Endothelial cell of umbilical vein (primary cell): ENCODE measurements around the gene PRRT1B.

Experiments
- CTCF ChIP-seq, 2 donors: IDR thresholded peaks; 1 replicate in 1 of 2; 2 replicates in 1 of 2; pipeline ENCODE4 v1.5.1; 2011; ENCODE audit warnings: low read length in 2 of 2, mild to moderate bottlenecking in 2 of 2, moderate library complexity in 2 of 2, control low read depth in 1 of 2, inconsistent platforms in 1 of 2, low read depth in 1 of 2; ENCODE audit not compliant: insufficient read depth in 1 of 2; ENCODE audit errors: extremely low read depth in 1 of 2
- EZH2 ChIP-seq: IDR thresholded peaks from 2 replicates; pipeline ENCODE4 v1.6.1; 2012; ENCODE audit warnings: borderline replicate concordance, low read depth, mild to moderate bottlenecking, moderate library complexity, low read length, inconsistent platforms; ENCODE audit not compliant: severe bottlenecking
- FOS ChIP-seq: IDR thresholded peaks from 2 replicates; pipeline ENCODE4 v1.6.1; 2011; ENCODE audit warnings: mild to moderate bottlenecking, low read length, moderate library complexity, borderline replicate concordance; ENCODE audit not compliant: insufficient read depth
- GATA2 ChIP-seq: IDR thresholded peaks from 2 replicates; pipeline ENCODE4 v1.7.0; 2011; ENCODE audit warnings: low read depth, mild to moderate bottlenecking, moderate library complexity, mixed read lengths, low read length; ENCODE audit not compliant: insufficient read length, insufficient read depth
- JUN ChIP-seq: IDR thresholded peaks from 2 replicates; pipeline ENCODE4 v1.6.1; 2011; ENCODE audit warnings: borderline replicate concordance, low read depth; ENCODE audit not compliant: insufficient read length, insufficient read depth
- MYC ChIP-seq: IDR thresholded peaks from one replicate; pipeline ENCODE4 v1.6.1; 2011; ENCODE audit warnings: mild to moderate bottlenecking, low read depth, low read length
- POLR2A ChIP-seq: IDR thresholded peaks from 2 replicates; pipeline ENCODE4 v1.6.1; 2012; ENCODE audit warnings: low read depth, mild to moderate bottlenecking, control low read depth, low read length
- POLR2AphosphoS5 ChIP-seq: IDR thresholded peaks from 2 replicates; pipeline ENCODE4 v1.6.1; 2012; ENCODE audit warnings: low read depth, mild to moderate bottlenecking, control low read depth, low read length, moderate library complexity; ENCODE audit not compliant: insufficient read depth
- TF ChIP-seq, protein P1 (sequence below): IDR thresholded peaks from 2 replicates; pipeline ENCODE4 v1.6.1; 2011; ENCODE audit not compliant: insufficient read depth, insufficient read length

DNA sequence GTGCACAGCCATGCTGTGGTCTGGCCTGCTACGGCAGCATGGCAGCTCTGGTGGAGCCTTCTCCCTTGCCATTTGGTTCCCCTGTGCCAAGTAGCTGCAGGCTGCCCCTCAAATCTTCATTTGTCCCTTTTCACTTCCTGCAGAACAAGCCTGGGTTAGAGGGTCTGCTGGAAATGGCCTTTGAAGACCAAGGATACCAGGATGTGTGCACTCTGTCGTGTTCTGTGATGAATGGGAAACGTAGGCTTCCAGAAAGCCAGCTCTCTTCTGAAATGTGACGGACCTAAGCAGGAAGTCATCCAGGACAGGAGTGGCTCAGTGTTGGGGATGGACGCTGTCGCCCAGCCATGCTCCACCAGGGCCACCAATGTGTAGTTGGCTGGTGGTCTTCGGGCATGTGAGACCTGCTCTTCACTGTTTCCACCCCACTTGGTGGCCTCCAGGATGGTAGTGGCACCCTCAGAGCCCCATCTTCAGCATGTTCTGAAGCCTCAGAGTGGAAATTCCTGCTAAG is 46.0 kb upstream of the PRRT1B start:
- TF ChIP-seq EZH2 (no peak), CTCF (IDR thresholded peaks at IDR 0.05; ENCODE audit: extremely low read depth in 1 of 2, insufficient read depth in 1 of 2, low read depth in 1 of 2, low read length in 2 of 2) (no peak), POLR2A (no peak), GATA2 (no peak), JUN (no peak), MYC (no peak), POLR2AphosphoS5 (no peak), FOS (no peak)
- TF ChIP-seq, protein P1, sequence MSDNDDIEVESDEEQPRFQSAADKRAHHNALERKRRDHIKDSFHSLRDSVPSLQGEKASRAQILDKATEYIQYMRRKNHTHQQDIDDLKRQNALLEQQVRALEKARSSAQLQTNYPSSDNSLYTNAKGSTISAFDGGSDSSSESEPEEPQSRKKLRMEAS, result no peak
